Nasal cavity respiratory epithelium epithelial cell of viscerocranial mucosa (primary cell): Measurements from ENCODE around the gene MEF2D. TPM values are rescaled to one million over a fixed set of nuclear protein-coding genes. Genes with fewer than 3 reads are reported as not detected.

ENCODE experiments used
- total RNA-seq: library from RNA; depleted of rRNA; stranded (reverse); fragments of >200 nt; gene quantifications from 2 replicates; pipeline ENCODE4 v1.2.3, GENCODE V29; 2014

Gene MEF2D
- total RNA-seq, result 4.8 and 10.3 TPM in 2 replicates

DNA sequence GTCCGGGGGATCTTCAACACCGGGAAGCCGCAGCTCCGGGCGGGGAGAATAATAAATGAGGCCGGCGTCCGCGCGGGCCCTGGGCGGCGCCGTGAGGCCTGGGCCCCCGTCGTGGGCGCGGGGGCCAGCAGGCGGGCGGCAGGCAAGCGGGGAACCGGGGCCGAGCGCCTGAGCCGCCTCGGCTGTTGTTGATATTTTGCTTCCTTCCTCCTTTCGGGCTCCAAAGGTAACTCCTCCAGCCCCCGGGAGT lies at the start of gene MEF2D:
TSS of gene MEF2D (minus strand) at position 233 of the 250 bp plus-strand sequence. CDS start 17,483 bp downstream, outside the sequence.

Other genes starting within 250 kb of the MEF2D start
- 47.8 and 91.1 TPM in 2 replicates for gene SMG5, start 217.9 kb downstream of the MEF2D start, total RNA-seq
- gene TMEM79, start 216.4 kb downstream of the MEF2D start, total RNA-seq, result 9.2 and 16.1 TPM in 2 replicates
- 27.0 and 28.6 TPM in 2 replicates for gene GLMP, start 205.1 kb downstream of the MEF2D start, total RNA-seq
- gene VHLL, start 201.5 kb downstream of the MEF2D start, total RNA-seq, result 0.57 TPM in 1 of 2 replicates, not detected in the other
- 352 and 394 TPM in 2 replicates for gene CCT3, start 162.5 kb downstream of the MEF2D start, total RNA-seq
- 0.34 and 0.36 TPM in 2 replicates for gene TSACC, start 162.2 kb downstream of the MEF2D start, total RNA-seq
- gene RHBG, start 131.6 kb downstream of the MEF2D start, total RNA-seq, result under 0.01 TPM in 1 of 2 replicates, not detected in the other
- gene IQGAP3, start 71.8 kb upstream of the MEF2D start, total RNA-seq, result 0.07 and 0.34 TPM in 2 replicates
- not detected in 2 replicates for gene TTC24, start 78.9 kb upstream of the MEF2D start, total RNA-seq
- 68.5 and 102 TPM in 2 replicates for gene NAXE, start 91.0 kb upstream of the MEF2D start, total RNA-seq
- 31.4 and 39.7 TPM in 2 replicates for gene GPATCH4, start 100.7 kb upstream of the MEF2D start, total RNA-seq
- not detected in 2 replicates for gene HAPLN2, start 118.6 kb upstream of the MEF2D start, total RNA-seq
- not detected in 2 replicates for gene BCAN, start 141.3 kb upstream of the MEF2D start, total RNA-seq
- gene NES, start 176.6 kb upstream of the MEF2D start, total RNA-seq, result under 0.01 and 0.14 TPM in 2 replicates
- 22.9 and 141 TPM in 2 replicates for gene CRABP2, start 204.8 kb upstream of the MEF2D start, total RNA-seq
- 19.5 and 20.8 TPM in 2 replicates for gene METTL25B, start 227.7 kb upstream of the MEF2D start, total RNA-seq
- 10.9 and 17.9 TPM in 2 replicates for gene ISG20L2, start 228.0 kb upstream of the MEF2D start, total RNA-seq
- gene MRPL24, start 240.3 kb upstream of the MEF2D start, total RNA-seq, result 34.2 and 45.5 TPM in 2 replicates